Ishikawa (cell line): ENCODE data around the gene ARID1B.

Experiments used
- CEBPB ChIP-seq: IDR thresholded peaks from 2 replicates; pipeline ENCODE4 v1.6.1; 2012
- CREB1 ChIP-seq: IDR thresholded peaks from 2 replicates; pipeline ENCODE4 v1.6.1; 2012; ENCODE audit warnings: low read depth
- EGR1 ChIP-seq: IDR thresholded peaks from 2 replicates; pipeline ENCODE4 v1.6.1; 2012
- EP300 ChIP-seq: IDR thresholded peaks from 2 replicates; pipeline ENCODE4 v1.6.1; 2012; ENCODE audit warnings: borderline replicate concordance
- FOXM1 ChIP-seq: IDR thresholded peaks from 2 replicates; pipeline ENCODE4 v1.6.1; 2012; ENCODE audit warnings: low read depth, borderline replicate concordance
- NFIC ChIP-seq: IDR thresholded peaks from 2 replicates; pipeline ENCODE4 v1.6.1; 2012
- RAD21 ChIP-seq: IDR thresholded peaks from 2 replicates; pipeline ENCODE4 v1.6.1; 2012; ENCODE audit warnings: low read depth
- TAF1 ChIP-seq: IDR thresholded peaks from 2 replicates; pipeline ENCODE4 v1.6.1; 2012; ENCODE audit warnings: low read depth, mild to moderate bottlenecking
- TCF12 ChIP-seq: IDR thresholded peaks from 2 replicates; pipeline ENCODE4 v1.6.1; 2012; ENCODE audit warnings: low read depth
- TEAD4 ChIP-seq: IDR thresholded peaks from 2 replicates; pipeline ENCODE4 v1.6.1; 2012
- YY1 ChIP-seq: IDR thresholded peaks from 2 replicates; pipeline ENCODE4 v1.6.1; 2012; ENCODE audit warnings: low read depth
- ZBTB7A ChIP-seq: IDR thresholded peaks from 2 replicates; pipeline ENCODE4 v1.6.1; 2012; ENCODE audit warnings: low read depth
- TF ChIP-seq, protein P1 (sequence below): IDR thresholded peaks from 2 replicates; pipeline ENCODE4 v1.6.1; 2012
- TF ChIP-seq, protein P2 (sequence below): IDR thresholded peaks from 2 replicates; pipeline ENCODE4 v1.6.1; 2012; ENCODE audit warnings: low read depth, mild to moderate bottlenecking
- TF ChIP-seq, protein P3 (sequence below): IDR thresholded peaks from 2 replicates; pipeline ENCODE4 v1.6.1; 2012

The ARID1B gene

DNA sequence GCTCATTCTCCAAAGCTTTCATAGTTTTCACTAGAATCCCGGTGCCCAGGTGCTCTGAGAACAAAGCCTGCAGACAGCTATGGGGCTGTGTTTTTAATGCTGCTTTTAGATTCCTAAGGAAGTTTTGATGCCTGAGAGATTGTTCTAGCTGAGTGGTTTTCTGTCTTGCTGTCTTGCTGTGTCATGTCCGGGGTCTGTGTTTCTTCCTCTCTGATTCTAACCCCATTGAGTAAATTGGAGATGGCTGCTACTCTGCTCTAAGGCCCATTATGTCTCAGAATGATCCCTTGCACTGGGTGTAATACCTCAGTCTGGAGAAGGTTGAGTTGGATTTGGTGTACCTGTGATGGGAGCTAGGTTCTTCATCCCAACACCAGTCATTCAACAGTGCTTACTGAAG, 63.4 kb downstream of the ARID1B start:
- TF ChIP-seq RAD21 = no peak
- TF ChIP-seq EP300 = no peak

DNA sequence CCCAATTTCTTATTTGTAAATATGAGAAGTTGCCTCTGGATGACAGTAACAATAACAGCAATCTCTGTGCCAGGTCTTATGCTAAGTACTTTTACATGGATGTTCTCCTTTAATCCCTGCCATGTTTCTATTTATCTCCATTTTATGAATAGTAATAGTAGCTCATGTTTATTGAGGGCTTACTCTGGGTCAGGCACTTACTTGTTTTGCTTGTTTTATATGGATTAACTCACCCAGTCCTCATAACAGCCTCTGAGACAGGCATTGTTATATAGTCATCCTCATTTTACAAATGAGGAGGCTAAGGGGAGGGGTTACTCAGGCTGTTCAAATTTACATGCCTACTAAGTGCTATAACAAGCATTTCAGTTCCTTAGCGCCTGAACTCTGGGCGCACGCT, 64.3 kb downstream of the ARID1B start:
- TF ChIP-seq NFIC (no peak), YY1 (no peak), ZBTB7A (no peak), EGR1 (no peak), CREB1 (no peak)
- TF ChIP-seq, protein P1, sequence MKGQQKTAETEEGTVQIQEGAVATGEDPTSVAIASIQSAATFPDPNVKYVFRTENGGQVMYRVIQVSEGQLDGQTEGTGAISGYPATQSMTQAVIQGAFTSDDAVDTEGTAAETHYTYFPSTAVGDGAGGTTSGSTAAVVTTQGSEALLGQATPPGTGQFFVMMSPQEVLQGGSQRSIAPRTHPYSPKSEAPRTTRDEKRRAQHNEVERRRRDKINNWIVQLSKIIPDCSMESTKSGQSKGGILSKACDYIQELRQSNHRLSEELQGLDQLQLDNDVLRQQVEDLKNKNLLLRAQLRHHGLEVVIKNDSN = no peak

DNA sequence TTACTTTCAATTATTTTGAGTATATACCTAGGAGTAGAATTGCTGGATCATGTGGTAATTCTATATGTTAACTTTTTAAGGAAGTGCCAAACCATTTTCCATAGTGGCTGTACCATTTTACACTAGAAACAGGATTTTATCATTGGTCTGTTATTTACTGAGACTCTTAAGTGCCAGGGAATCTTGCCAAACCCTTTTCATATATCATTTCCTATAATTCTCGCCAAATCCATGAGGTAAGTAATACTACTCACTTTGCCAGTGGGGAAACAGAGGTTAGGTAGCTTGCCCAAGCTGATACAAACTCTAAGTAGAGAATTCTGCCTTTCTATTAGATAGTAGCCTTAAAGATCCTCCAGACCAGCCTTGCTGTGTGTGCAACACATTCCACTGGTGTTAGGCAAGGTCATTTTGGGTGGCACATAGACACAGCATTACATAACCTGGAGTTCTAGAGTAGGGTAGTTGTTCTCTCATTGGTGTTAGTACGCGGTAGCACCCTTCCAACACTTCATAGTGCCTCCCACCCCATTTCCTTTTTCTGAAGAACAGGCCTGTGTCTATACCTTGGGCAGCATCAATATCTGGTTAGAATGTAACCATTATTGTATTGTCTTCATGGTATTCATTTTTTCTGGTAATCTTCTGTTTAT, 65.5 kb downstream of the ARID1B start:
- no peak for TF ChIP-seq CREB1
- TF ChIP-seq EGR1 = no peak
- no peak for TF ChIP-seq ZBTB7A
- no peak for TF ChIP-seq TAF1
- no peak for TF ChIP-seq RAD21
- no peak for TF ChIP-seq NFIC

DNA sequence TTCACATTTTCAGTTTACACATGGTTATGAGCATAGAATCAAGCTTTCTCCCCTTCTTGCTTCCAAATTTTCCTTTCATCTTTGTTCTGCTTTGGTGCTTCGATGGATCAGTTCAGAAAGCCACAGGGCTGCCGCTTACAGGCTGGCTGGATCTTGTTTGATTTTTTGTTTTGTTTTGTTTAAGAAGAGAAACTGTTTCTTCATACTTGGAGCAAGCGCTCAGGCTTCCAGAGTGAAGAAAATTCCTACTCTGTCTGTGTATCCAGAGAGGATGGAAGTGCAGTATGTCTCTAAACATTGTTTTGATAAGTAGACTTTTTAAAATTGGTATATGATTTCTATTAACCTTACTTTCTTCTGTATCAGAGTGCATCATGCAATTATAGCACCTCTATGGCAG, 66.9 kb downstream of the ARID1B start:
- TF ChIP-seq CREB1 = no peak
- TF ChIP-seq TAF1 = no peak
- no peak for TF ChIP-seq EP300
- TF ChIP-seq, protein P2, sequence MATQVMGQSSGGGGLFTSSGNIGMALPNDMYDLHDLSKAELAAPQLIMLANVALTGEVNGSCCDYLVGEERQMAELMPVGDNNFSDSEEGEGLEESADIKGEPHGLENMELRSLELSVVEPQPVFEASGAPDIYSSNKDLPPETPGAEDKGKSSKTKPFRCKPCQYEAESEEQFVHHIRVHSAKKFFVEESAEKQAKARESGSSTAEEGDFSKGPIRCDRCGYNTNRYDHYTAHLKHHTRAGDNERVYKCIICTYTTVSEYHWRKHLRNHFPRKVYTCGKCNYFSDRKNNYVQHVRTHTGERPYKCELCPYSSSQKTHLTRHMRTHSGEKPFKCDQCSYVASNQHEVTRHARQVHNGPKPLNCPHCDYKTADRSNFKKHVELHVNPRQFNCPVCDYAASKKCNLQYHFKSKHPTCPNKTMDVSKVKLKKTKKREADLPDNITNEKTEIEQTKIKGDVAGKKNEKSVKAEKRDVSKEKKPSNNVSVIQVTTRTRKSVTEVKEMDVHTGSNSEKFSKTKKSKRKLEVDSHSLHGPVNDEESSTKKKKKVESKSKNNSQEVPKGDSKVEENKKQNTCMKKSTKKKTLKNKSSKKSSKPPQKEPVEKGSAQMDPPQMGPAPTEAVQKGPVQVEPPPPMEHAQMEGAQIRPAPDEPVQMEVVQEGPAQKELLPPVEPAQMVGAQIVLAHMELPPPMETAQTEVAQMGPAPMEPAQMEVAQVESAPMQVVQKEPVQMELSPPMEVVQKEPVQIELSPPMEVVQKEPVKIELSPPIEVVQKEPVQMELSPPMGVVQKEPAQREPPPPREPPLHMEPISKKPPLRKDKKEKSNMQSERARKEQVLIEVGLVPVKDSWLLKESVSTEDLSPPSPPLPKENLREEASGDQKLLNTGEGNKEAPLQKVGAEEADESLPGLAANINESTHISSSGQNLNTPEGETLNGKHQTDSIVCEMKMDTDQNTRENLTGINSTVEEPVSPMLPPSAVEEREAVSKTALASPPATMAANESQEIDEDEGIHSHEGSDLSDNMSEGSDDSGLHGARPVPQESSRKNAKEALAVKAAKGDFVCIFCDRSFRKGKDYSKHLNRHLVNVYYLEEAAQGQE = no peak

DNA sequence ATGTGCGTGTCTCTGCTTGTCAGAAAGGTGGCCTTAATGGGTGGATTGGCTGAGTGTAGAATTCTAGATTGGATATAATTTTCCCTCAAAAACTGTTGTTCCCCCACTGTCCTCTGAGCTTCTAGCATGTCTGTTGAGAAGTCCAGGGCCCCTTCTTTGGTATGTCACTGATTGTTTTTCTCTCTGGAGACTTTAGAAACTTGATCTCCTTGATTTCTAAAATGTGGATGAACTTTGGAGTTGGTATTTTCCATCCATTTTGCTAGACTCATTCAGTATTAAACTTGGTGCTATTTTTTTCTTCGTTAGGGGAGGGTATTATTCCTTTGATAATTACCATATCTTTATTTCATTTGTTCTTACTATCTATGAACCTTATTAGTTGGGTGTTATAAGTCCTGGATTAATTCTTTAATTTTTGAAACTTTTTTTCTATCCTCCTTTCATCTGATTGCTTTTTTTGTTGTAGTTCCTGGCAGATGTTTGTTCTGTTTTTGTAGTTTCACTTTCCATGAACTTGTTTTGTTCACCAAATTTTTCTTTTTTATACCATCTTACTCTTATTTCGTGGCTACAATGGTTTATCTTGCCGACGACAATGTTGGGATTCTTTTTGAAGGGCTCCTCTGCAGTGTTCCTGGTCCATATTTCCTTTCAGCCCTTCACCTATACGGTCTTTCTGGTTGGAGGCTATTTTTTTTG, 68.4 kb downstream of the ARID1B start:
- TF ChIP-seq, protein P1 = no peak
- TF ChIP-seq FOXM1 (no peak), RAD21 (no peak), TCF12 (no peak), ZBTB7A (no peak), YY1 (no peak), EGR1 (no peak), CREB1 (no peak)
- TF ChIP-seq, protein P3, sequence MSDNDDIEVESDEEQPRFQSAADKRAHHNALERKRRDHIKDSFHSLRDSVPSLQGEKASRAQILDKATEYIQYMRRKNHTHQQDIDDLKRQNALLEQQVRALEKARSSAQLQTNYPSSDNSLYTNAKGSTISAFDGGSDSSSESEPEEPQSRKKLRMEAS = no peak

DNA sequence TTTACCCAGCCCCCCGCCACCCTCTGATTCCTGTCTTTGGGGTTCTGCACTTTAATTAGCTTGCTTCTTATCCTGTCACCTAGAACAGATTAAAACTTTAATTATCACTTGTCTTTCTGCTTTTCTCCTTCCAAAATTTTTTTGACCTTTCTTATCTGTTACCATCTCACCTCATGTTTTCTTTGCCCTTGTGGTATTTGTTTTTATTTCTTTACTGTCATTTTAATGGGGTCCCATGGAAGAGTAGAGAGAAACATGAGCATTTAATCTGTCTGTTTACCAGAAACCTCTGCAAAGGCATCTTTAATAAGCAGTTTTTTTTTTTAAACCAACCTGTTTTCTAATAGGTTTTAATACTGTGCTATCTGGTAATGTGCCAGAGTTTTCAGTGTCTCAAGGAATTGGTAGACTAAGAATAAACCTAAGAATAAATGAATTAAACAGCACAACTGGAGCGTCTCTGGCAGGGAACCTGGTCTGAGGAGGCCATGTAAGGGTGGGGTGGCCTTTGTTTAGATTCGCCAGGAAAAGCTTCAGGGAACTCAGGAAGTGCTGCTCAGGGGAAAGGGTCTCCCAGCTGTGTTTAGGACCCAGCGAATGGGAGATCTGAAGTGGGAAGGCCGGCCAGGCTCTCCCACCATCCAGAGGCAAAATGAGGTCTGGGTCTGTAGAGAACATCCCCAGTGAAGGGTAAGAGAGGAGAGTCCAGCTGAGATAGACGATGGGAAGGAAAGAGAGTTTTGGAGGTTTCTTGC, 69.8 kb downstream of the ARID1B start:
- no peak for TF ChIP-seq TCF12
- TF ChIP-seq EGR1 = no peak
- no peak for TF ChIP-seq CREB1
- no peak for TF ChIP-seq NFIC
- TF ChIP-seq FOXM1 = no peak
- TF ChIP-seq YY1 = no peak
- TF ChIP-seq, protein P1 = no peak
- no peak for TF ChIP-seq RAD21
- no peak for TF ChIP-seq CEBPB
- no peak for TF ChIP-seq TEAD4

DNA sequence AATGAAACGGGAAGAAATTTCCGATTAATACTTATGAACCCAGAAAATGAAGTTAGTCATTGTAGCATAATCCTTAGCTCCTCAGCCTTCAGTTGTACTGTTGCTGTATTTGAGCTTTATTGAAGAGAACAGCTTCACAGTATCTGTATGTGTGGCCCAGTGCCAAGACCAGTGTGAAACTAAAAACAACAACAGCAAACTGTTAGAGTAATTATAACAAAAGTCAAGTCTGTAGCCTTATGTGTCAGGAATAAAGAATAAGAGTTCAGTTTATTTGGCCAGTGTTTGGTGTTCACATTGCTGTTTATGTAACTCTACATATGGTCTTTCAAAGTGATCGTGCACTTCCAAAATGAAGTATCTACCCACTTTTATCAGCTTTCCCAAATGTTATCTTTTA, 70.9 kb downstream of the ARID1B start:
- TF ChIP-seq FOXM1 = no peak

DNA sequence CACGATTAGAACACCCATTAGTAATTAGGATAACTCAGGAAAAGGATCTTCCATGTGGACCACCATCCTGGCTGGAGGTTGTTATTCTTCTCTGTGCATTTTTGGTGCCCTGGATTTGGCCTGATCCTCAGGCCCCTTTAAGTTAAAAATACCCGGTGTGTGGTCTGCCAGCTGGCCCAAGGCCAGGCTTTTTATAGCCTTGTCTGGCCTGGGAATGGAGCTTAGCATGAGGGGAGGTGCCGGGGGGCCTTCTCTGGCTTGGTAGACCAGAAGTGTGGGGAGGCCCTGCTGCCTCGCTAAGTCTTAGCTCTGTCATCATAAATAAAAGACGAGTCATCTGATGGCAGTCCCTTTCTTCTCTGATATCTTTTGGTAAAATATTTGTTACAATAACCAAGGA, 71.4 kb downstream of the ARID1B start:
- TF ChIP-seq ZBTB7A (no peak), NFIC (peak; percentile 36; the same call in 1 of the 2 replicates)
